Neutrophil (primary cell): ENCODE measurements around the gene SLC39A11.

Source experiments
- H3K27ac ChIP-seq: fragments of 200-600 bp; sonication (generic); 2 replicates; pipeline ENCODE4 v1.5.1; 2016; ENCODE audit warnings: mild to moderate bottlenecking, moderate library complexity
- H3K27me3 ChIP-seq: fragments of 200-600 bp; sonication (generic); 2 replicates; pipeline ENCODE4 v1.6.0; 2016; ENCODE audit warnings: mild to moderate bottlenecking
- H3K36me3 ChIP-seq: fragments of 200-600 bp; sonication (generic); 2 replicates; pipeline ENCODE4 v1.5.1; 2017
- H3K4me1 ChIP-seq, 2 experiments: fragments of 200-600 bp in 1 of 2; sonication (generic) in 1 of 2; 1 replicate in 1 of 2; 2 replicates in 1 of 2; pipeline versions ENCODE4 v1.5.1 to v1.6.1; 2013 to 2016; ENCODE audit warnings: low read depth in 1 of 2, low read length in 1 of 2, mild to moderate bottlenecking in 1 of 2, moderate library complexity in 1 of 2; ENCODE audit not compliant: control insufficient read depth in 1 of 2, insufficient read depth in 1 of 2
- H3K4me3 ChIP-seq, 2 experiments: fragments of 200-600 bp in 1 of 2; sonication (generic) in 1 of 2; 1 replicate in 1 of 2; 2 replicates in 1 of 2; pipeline ENCODE4 v1.5.1; 2013 to 2016; ENCODE audit warnings: low read depth in 1 of 2, low read length in 1 of 2, mild to moderate bottlenecking in 1 of 2, moderate library complexity in 1 of 2
- H3K9me3 ChIP-seq: fragments of 200-600 bp; sonication (generic); 2 replicates; pipeline ENCODE4 v1.5.1; 2016
- CTCF ChIP-seq: fragments of 200-600 bp; sonication (generic); IDR thresholded peaks from 2 replicates; pipeline ENCODE4 v1.5.1; 2016; ENCODE audit warnings: antibody characterized with exemption

Gene SLC39A11

GRCh38 chr17:72614476-72614870, 478.0 kb downstream of the SLC39A11 start:
- H3K36me3 ChIP-seq = no peaks in the 10 kb centered on the region
- H3K27me3 ChIP-seq = peaks cover 78% of the 10 kb centered on the region
- H3K27ac ChIP-seq = no peak overlapping the region
- no peaks in the 10 kb centered on the region for H3K4me1 ChIP-seq
- TF ChIP-seq CTCF = no peak
- H3K4me3 ChIP-seq = no peak overlapping the region
- no peaks in the 10 kb centered on the region for H3K9me3 ChIP-seq

- peaks cover 72% of the 10 kb centered on the region for H3K27me3 ChIP-seq
These were observed 478.6 kb downstream of the SLC39A11 start for GRCh38 chr17:72613806-72614292.

GRCh38 chr17:72613396-72613795, 479.1 kb downstream of the SLC39A11 start:
- Histone ChIP-seq H3K27ac (no peak overlapping the region), H3K27me3 (peaks cover 67% of the 10 kb centered on the region), H3K36me3 (no peaks in the 10 kb centered on the region), H3K4me1 (no peaks in the 10 kb centered on the region), H3K9me3 (no peaks in the 10 kb centered on the region), H3K4me3 (no peak overlapping the region)
- TF ChIP-seq CTCF = no peak

More at GRCh38 chr17:72613806-72614292, 478.6 kb downstream of the SLC39A11 start:
- Histone ChIP-seq H3K4me3 (no peak overlapping the region), H3K36me3 (no peaks in the 10 kb centered on the region), H3K9me3 (no peaks in the 10 kb centered on the region), H3K27ac (no peak overlapping the region), H3K4me1 (no peaks in the 10 kb centered on the region)
- no peak for TF ChIP-seq CTCF

- H3K4me3 ChIP-seq = no peak overlapping the region
- H3K27me3 ChIP-seq = peaks cover 45% of the 10 kb centered on the region
- no peak overlapping the region for H3K27ac ChIP-seq
- H3K4me1 ChIP-seq = no peaks in the 10 kb centered on the region
- H3K9me3 ChIP-seq = no peaks in the 10 kb centered on the region
- TF ChIP-seq CTCF = no peak
- H3K36me3 ChIP-seq = no peaks in the 10 kb centered on the region
These were observed 481.3 kb downstream of the SLC39A11 start for GRCh38 chr17:72611172-72611571.

GRCh38 chr17:72609501-72609900, 483.0 kb downstream of the SLC39A11 start:
- TF ChIP-seq CTCF = no peak
- peaks cover 28% of the 10 kb centered on the region for H3K27me3 ChIP-seq
- H3K36me3 ChIP-seq = no peaks in the 10 kb centered on the region
- no peaks in the 10 kb centered on the region for H3K4me1 ChIP-seq
- no peak overlapping the region for H3K27ac ChIP-seq
- no peaks in the 10 kb centered on the region for H3K9me3 ChIP-seq
- H3K4me3 ChIP-seq = no peak overlapping the region

GRCh38 chr17:72608436-72608835, 484.1 kb downstream of the SLC39A11 start:
- Histone ChIP-seq H3K4me3 (no peak overlapping the region), H3K27ac (no peak overlapping the region), H3K4me1 (no peaks in the 10 kb centered on the region), H3K27me3 (peaks cover 18% of the 10 kb centered on the region), H3K9me3 (no peaks in the 10 kb centered on the region), H3K36me3 (no peaks in the 10 kb centered on the region)
- TF ChIP-seq CTCF = no peak
